Stimulated activated CD8-positive, alpha-beta memory T cell treated with anti-CD3 and anti-CD28 coated beads, Interleukin-15, amount 100 ng/mL, for 24 hours (primary cell): ENCODE results near the gene TMEM120A.

Experiments
- DNase-seq: peaks from one replicate; pipeline ENCODE4 v3.0.0-alpha.2; 2020; ENCODE audit warnings: low read depth

TMEM120A gene

GRCh38 chr7:75957021-75957736 lies 37.2 kb downstream of the TMEM120A start:
- DNase-seq = no peak

- no peak for DNase-seq
These were observed 39.0 kb downstream of the TMEM120A start for GRCh38 chr7:75955331-75955955.

- DNase-seq = no peak
These were observed 40.5 kb downstream of the TMEM120A start for GRCh38 chr7:75953931-75954330.

- DNase-seq = no peak
These were observed 41.0 kb downstream of the TMEM120A start for GRCh38 chr7:75953431-75953830.

GRCh38 chr7:75951506-75951905 lies 42.9 kb downstream of the TMEM120A start:
- DNase-seq = no peak

GRCh38 chr7:75950111-75950681 lies 44.2 kb downstream of the TMEM120A start:
- no peak for DNase-seq

- DNase-seq = no peak
These were observed 46.2 kb downstream of the TMEM120A start for GRCh38 chr7:75948179-75948578.

- DNase-seq = no peak
These were observed 48.1 kb downstream of the TMEM120A start for GRCh38 chr7:75946207-75946855.

GRCh38 chr7:75945297-75946168 lies 48.9 kb downstream of the TMEM120A start:
- DNase-seq = no peak

GRCh38 chr7:75944507-75944906 lies 49.9 kb downstream of the TMEM120A start:
- no peak for DNase-seq

GRCh38 chr7:75943864-75944263 lies 50.5 kb downstream of the TMEM120A start:
- no peak for DNase-seq

GRCh38 chr7:75938921-75939320 lies 55.5 kb downstream of the TMEM120A start:
- DNase-seq = no peak

- no peak for DNase-seq
These were observed 56.2 kb downstream of the TMEM120A start for GRCh38 chr7:75937958-75938786.
